ENCODE data around the gene MUTYH. TPM values are rescaled to one million over a fixed set of nuclear protein-coding genes. Genes with fewer than 3 reads are reported as not detected.

MUTYH gene
- total RNA-seq, 1 experiment from 2014 or later, result 40.8 TPM

GRCh38 chr1:45282351-45282750 lies 57.9 kb downstream of the MUTYH start:
- intact Hi-C loops (cut with micrococcal nuclease; ENCODE audit: unreplicated experiment) (no loop called here), in situ Hi-C loops (cut with HindIII; ENCODE audit: low pct_unique_long_range_greater_than_20kb, low sequenced_read_pairs) (no loop called here)
- no peak for ATAC-seq
- BruUV-seq (replicated peaks), result no TSS peak
- Histone ChIP-seq H3K4me1 (ENCODE audit: control insufficient read depth, insufficient read depth, low read length) (no peaks in the 10 kb centered on the region), H3K4me3 (ENCODE audit: low read depth in 2 of 2, low read length in 2 of 2) (no peak overlapping the region), H3K36me3 (ENCODE audit: control insufficient read depth, insufficient read depth, low read length) (no peaks in the 10 kb centered on the region), H3K27me3 (ENCODE audit: control insufficient read depth, insufficient read depth, low read length) (no peaks in the 10 kb centered on the region), H3K27ac (ENCODE audit: low read length) (no peak overlapping the region), H3K9me3 (ENCODE audit: control insufficient read depth, insufficient read depth, low read depth, low read length) (no peaks in the 10 kb centered on the region)
- ChIA-PET CTCF (no interaction called here), POLR2A (no interaction called here)
- no peak for DNase-seq (ENCODE audit: low read depth, low spot score)
- TF ChIP-seq SIN3A (IDR thresholded peaks at IDR 0.05; ENCODE audit: borderline replicate concordance, insufficient read depth, low read depth, low read length), result no peak
- no peak for TF ChIP-seq TCF7L2 (IDR thresholded peaks at IDR 0.05; ENCODE audit: low read depth, low read length)
- TF ChIP-seq REST (IDR thresholded peaks at IDR 0.05; ENCODE audit: insufficient read depth in 1 of 2, low read depth in 2 of 2, low read length in 1 of 2), result no peak
- TF ChIP-seq, protein P1, sequence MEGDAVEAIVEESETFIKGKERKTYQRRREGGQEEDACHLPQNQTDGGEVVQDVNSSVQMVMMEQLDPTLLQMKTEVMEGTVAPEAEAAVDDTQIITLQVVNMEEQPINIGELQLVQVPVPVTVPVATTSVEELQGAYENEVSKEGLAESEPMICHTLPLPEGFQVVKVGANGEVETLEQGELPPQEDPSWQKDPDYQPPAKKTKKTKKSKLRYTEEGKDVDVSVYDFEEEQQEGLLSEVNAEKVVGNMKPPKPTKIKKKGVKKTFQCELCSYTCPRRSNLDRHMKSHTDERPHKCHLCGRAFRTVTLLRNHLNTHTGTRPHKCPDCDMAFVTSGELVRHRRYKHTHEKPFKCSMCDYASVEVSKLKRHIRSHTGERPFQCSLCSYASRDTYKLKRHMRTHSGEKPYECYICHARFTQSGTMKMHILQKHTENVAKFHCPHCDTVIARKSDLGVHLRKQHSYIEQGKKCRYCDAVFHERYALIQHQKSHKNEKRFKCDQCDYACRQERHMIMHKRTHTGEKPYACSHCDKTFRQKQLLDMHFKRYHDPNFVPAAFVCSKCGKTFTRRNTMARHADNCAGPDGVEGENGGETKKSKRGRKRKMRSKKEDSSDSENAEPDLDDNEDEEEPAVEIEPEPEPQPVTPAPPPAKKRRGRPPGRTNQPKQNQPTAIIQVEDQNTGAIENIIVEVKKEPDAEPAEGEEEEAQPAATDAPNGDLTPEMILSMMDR (IDR thresholded peaks at IDR 0.05), result no peak
- no peak for TF ChIP-seq POLR2AphosphoS5 (IDR thresholded peaks at IDR 0.05; ENCODE audit: low read depth, low read length)

Other genes with a start within 250 kb of the MUTYH start
- 7.9 TPM for gene ZSWIM5, start 133.8 kb downstream of the MUTYH start, total RNA-seq (2021; ENCODE audit: unreplicated experiment)
- gene HPDL, start 13.5 kb downstream of the MUTYH start, total RNA-seq (2021; ENCODE audit: unreplicated experiment), result 1.9 TPM
- gene TOE1, start 270 bp downstream of the MUTYH start, total RNA-seq (2021; ENCODE audit: unreplicated experiment), result 14.3 TPM
- 3.3 TPM for gene TESK2, start 150.7 kb upstream of the MUTYH start, total RNA-seq (2021; ENCODE audit: unreplicated experiment)
- 3.3 TPM for gene CCDC163, start 159.6 kb upstream of the MUTYH start, total RNA-seq (2021; ENCODE audit: unreplicated experiment)
- gene MMACHC, start 159.9 kb upstream of the MUTYH start, total RNA-seq (2021; ENCODE audit: unreplicated experiment), result 10.7 TPM
- gene PRDX1, start 181.4 kb upstream of the MUTYH start, total RNA-seq (2021; ENCODE audit: unreplicated experiment), result 719 TPM
- 142 TPM for gene AKR1A1, start 210.4 kb upstream of the MUTYH start, total RNA-seq (2021; ENCODE audit: unreplicated experiment)
- 193 TPM for gene NASP, start 243.6 kb upstream of the MUTYH start, total RNA-seq (2021; ENCODE audit: unreplicated experiment)